HPDE6-E6E7 (cell line): ENCODE results near the gene KATNAL2.

Experiments used
- DNase-seq: peaks from one replicate; pipeline ENCODE4 v3.0.0; 2011; ENCODE audit warnings: missing footprints; ENCODE audit errors: extremely low spot score

Gene KATNAL2, protein sequence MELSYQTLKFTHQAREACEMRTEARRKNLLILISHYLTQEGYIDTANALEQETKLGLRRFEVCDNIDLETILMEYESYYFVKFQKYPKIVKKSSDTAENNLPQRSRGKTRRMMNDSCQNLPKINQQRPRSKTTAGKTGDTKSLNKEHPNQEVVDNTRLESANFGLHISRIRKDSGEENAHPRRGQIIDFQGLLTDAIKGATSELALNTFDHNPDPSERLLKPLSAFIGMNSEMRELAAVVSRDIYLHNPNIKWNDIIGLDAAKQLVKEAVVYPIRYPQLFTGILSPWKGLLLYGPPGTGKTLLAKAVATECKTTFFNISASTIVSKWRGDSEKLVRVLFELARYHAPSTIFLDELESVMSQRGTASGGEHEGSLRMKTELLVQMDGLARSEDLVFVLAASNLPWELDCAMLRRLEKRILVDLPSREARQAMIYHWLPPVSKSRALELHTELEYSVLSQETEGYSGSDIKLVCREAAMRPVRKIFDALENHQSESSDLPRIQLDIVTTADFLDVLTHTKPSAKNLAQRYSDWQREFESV

DNA sequence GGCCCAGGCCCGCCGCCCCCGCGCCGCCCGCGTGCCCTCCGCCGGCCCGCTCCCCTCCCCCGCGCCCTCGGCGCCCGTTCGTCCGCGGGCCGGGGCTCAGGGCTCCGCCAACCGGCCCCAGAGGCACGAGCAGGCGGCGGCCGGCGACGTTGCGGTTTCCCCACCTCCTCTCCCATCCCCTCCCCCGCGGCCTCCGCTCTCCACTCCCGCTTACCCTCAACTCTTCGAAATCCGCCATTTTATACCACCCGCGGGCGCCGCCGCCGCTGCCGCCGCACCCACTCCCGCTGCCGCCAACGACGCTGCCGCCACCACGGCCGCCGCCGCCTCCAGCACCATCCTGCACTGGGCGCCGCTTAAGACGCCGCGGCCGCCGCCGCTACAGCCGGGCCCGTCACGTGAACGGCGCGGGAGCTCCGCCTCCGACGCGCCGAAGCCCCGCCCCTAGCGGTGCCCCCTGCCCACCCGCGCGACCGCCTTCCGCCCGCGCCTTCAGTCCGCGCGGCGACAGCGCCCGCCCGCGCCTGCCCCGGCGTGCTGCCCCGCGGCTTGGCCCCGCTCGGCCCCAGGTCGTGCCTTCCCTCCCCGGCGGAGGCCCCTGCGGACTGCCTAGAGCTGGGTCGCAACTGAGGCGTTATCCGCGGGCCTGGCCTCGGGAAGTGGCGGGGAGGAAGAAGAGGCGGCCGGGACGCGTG is at the start of gene KATNAL2, which contains the start of gene PIAS2:
TSS of gene KATNAL2 (plus strand) at position 495 of the 695 bp plus-strand sequence. CDS start 29,271 bp downstream, outside the sequence.
TSS of gene PIAS2 (minus strand) at position 400 of the 695 bp plus-strand sequence. CDS start at position 238, 162 bp downstream.
- DNase-seq: peak; percentile 32

DNA sequence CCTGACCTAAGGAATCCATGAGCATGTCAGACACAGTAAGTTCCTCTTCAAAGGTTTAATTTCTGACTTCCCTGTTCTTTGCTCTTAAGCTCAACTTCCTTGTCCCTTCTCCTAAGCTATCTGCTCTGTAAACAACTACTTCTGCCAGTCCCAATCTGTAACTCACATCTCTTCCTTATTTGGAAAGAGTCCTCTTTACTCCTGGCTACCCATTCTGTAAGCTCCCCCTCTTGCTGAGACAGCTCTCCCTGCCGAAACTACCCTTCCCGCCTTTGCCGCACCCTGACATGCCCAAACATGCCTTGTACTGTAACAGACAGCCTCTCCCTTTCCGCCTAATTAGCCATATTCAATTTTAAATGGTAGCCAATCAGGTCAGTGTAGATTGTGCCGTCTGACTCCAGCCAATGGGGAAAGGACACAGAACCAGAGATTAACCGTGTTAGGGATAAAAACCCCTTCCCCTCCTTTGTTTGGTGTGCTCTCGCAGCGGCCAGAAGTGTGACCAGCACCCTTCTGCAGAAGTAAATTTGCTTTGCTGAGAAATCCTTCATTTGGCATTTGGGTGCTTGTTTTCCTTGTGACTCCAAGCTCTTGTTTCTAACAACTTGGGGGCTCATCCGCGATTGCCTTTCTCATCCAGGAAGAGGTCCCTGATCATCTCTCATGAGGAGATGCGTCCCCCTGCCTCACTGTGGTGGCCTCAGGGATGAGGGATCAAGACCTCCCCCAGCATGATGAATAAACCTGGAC is 49.1 kb upstream of the KATNAL2 start:
- no peak for DNase-seq

DNA sequence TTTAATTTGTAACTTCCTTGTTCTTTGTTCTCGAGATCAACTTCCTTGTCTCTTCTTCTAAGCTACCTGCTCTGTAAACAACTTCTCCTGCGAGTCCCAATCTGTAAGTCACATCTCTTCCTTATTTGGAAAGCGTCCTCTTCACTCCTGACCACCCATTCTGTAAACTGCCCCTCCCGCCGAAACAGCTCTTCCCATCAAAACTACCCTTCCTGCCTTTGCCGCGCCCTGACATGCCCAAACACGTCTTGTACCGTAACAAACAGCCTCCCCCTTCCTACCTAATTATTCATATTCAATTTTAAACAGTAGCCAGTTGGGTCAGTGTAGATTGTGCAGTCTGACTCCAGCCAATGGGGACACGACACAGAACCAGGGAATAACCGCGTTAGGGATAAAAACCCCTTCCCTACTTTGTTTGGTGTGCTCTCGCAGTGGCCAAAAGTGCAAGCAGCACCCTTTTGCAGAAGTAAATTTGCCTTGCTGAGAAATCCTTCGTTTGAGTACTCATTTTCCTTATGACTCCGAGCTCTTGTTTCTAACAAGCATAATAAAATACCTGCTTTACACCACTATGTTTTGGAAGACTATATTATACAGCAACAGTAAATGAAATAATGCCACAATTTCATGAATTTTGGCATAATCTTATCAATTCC is 39.9 kb upstream of the KATNAL2 start:
- no peak for DNase-seq

DNA sequence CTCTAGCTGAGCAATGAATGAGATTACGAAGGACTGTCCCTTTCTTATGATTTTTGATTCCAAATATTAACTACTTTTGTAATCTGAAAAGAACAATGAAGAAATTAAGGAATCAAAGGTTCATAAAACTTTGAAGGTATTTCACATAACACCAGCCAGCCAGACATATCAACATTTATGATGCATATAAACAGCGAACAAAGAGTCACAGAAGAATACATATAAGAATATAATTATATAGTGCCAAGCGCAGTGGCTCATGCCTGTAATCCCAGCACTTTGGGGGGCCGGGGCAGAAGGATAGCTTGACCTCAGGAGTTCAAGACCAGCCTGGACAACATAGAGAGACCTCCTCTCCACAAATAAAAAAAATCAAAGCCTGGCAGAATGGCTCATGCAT is 34.2 kb upstream of the KATNAL2 start:
- DNase-seq: no peak

DNA sequence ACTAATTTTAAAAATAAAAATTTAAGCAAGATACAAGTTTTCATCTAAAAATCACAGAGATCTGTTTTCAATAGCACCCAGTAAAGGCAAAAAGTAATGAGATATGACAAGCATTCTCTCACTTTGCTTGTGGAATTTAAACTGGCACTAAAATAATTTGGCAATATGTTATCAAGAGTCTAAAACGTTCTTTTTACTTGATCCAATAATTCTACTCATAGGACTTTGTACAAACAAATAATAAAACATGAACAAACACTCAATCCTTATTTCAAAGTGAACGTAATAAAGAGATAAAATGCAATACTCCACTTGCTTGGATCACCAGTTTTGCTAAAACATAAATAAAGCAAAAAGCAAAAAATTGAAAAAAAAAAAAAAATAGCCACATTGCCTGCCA is 30.5 kb upstream of the KATNAL2 start:
- no peak for DNase-seq

DNA sequence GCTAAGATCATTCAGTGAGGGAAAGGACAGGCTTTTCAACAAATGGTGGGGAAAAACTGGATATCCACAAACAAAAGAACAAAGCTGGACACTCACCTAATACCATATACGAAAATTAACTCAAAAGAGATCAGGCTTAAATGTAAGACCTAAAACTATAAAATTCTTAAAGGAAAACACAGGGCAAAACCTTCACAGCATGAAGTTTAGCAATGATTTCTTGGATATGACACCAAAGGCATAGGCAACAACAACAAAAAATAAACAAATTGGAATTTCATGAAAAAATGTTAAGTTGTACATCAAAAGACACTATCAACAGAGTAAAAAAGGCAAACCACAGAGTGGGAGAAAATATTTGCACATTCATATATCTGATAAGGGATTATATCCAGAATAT is 28.4 kb upstream of the KATNAL2 start:
- no peak for DNase-seq

DNA sequence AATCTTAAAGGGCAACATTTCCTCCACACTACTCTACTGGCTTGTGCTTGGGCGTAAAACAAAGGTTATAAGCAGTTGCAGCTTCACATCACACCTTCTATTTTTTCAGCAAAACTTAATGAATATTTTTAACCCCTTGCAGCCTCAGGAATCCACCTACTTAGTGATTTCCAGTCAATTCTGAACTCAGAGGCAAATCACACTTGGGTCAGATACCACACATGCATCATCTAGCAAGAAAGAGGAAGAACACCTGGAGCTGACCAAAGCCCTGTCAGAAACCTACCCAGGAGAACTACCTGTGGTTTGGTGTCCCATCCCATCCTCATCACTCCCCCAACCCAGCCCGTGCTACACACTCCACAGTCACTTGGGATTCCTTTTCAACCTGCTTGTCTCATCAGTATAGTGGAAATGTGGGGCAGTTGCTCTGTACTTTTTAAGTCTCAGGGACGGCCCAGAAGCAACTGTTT is 25.6 kb upstream of the KATNAL2 start:
- no peak for DNase-seq

DNA sequence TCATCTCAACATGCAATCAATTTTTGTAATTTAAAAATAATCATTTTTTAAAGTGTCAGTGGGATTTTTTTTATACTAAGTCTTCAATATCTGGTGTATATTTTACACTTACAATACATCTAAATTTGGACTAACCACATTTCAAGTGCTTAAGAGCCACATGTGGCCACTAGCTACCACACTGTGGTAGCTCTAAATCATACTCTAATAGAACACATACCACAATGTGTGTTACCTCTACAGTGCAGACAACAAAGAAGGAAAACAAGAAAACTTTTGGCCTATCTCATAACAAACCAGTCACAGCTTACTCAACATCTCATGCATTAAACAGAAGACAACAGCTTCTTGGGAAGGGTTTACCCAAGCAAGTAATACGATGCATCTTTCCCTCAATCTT is 24.6 kb upstream of the KATNAL2 start:
- no peak for DNase-seq

DNA sequence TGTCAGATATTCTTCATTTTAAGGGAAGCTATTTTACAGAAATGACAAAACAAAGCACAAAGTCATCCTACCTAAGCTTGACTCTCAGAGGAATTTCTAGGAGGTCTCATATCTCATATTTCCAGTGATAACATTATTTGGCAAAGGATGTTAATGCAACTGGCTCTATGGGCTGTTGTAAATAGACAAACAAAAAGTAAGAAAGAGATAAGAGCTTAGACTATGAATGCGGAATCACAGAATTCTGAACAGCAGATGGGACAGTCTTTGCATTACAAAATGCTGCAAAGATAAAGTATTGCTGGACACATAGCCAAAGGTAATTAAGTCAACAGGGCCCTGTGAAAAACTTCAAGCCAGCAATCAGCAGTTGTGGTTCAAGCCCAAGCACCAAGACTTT is 24.0 kb upstream of the KATNAL2 start:
- no peak for DNase-seq

DNA sequence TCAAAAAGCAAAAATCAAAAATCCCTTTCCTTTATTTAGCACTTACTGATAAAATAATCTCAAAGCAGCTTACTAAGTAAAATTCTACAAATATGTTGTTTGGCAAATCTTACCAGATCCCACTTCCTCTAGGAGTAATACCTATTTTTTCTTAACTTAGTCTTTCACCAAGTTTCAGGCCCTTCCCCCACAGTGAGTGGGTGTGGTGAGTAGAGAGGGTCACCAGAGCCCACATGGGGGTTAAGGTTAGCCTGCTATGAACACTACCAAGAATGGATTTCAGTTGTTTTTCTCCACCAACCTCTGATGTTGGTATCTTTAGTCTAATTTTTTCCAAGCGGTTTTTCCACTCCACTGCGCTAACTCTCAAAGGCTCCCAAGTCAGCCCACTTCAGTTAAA is 23.3 kb upstream of the KATNAL2 start:
- no peak for DNase-seq

DNA sequence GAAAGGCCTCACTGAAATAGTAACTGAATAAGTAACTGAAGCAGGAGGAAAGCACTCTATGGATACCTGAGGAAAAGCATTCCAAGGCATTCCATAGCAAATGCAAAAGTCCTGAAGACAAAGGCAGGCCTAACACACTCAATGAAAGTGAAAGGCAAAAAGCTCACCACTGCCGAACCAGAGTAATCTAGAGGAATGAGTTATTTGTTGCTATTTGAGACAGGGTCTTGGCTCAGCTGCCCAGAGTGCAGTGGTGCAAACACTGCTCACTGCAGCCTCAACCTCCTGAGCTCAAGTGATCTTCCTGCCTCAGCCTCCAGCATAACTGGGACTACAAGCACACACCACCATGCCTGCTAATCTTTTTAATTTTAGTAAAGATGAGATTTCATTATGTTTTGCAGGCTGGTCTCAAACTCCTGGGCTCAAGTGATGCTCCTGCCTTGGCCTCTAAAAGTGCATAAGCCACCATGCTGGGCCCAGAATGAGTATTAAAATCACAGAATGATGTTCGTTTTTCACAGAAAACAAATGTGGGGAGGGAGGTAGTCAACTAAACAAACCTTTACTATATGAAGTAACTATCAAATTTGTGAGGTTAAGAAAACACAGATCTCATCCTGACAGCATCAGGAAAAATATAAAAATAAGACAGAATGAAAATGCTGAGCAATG is 18.0 kb upstream of the KATNAL2 start:
- no peak for DNase-seq

DNA sequence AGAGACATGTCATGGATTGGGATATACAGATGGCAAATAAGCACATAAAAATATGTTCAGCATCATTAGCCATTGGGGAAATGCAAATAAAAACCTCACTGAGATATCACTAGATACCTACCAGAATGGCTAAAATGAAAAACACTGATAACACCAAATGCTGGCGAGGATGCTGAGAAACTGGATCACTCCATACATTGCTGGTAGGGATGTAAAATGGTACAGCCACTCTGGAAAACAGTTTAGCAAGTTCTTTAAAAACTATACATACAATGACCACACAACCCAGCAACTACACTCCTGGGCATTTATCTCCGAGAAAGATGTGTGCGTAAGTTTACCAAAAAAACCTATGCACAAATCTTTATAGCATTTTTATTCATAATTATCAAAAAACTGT is 14.0 kb upstream of the KATNAL2 start:
- DNase-seq: no peak

DNA sequence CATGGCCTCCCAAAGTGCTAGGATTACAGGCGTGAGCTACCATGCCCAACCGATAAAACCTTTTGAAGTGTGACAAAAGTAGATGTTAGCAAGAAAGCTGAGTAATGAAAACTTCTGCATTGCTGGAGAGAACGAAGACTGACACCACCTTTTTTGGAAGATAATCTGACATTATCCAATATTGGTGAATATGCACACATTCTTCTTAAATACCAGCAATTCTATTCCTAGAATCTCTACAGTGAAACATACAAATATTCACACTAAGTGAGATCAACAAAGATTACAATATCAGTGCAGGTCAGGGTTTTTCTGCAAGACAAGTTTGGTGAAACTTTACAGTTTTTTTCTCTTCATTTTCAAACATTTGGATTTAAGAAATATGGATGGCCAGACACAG is 7.9 kb upstream of the KATNAL2 start:
- no peak for DNase-seq

DNA sequence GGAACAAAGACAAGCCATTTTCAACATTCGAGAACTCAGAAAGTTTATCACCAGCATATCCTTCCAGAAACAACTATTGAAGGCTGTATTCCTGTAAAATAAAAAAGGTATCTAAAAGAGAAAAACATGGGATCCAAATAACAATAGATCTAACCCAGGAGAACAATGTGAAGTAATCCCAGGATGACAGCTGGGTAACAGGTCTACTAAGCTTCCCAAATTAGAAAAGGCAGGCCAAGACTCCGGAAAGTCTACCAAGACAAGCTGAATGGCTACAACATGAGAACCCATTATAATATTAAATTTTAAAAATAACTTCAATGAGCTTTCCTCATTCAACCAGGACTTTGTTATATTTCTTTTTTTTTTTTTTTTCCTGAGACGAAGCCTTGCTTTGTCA is 6.5 kb upstream of the KATNAL2 start:
- DNase-seq: no peak

DNA sequence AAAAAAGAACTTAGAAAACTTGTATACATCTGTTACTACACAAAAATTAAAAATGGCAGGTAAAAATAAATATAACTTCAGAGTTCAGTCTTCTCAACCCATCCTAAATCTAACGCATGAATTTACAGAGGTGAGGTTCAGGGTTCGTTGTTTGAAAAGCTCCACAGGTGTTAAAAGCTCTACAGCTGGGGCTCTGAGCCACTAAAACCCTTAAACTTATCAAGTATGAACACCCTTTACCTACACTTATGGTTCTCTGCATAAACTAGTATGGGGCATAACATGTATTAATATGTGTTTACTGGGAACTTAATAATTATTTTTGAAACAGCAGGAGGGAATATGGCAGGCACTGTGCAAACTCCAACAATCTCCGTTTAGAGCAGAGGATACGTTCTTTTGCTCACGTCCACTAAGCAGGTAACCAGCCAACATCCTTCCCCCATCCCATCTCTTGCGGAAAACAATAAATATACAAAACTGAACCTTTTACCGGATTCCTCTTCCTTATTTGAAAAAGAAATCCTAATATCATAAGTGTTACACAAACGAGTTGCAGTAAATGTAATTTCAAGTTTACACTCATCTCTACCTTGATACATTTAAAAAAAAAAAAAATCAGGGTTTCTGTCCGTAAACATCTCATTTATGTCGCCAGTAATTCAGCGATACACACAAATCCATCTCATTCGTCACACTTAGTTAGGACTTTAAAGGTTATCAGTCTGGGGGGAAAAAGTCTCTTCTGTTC is 1.4 kb upstream of the KATNAL2 start:
- no peak for DNase-seq

DNA sequence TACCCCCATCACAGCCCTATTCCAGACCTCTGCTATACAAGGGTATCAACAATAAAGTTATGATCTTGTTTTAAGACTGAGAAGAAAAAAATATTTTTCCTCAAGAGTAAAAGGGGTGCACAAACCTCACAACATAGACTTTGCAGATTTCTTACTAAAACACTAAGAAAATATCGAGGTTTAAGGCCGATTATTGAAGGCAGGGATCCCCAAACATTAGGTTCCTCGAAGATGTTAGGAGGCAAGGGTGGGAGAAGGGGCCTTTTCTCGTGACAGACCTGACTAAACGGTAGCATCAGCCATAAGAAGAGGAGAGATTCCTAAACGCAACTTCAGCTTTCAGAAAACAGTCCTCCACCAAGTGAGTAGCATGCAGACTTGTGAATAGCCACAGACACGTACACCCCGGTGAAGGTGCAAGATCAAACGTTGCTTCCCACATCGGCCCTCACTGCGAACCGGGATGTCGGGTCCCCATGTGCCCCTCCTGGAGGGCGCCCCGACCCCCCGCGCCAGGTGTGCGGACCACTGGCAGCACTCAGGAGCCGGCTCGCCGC is 773 bp upstream of the KATNAL2 start:
- peak; percentile 19 for DNase-seq

DNA sequence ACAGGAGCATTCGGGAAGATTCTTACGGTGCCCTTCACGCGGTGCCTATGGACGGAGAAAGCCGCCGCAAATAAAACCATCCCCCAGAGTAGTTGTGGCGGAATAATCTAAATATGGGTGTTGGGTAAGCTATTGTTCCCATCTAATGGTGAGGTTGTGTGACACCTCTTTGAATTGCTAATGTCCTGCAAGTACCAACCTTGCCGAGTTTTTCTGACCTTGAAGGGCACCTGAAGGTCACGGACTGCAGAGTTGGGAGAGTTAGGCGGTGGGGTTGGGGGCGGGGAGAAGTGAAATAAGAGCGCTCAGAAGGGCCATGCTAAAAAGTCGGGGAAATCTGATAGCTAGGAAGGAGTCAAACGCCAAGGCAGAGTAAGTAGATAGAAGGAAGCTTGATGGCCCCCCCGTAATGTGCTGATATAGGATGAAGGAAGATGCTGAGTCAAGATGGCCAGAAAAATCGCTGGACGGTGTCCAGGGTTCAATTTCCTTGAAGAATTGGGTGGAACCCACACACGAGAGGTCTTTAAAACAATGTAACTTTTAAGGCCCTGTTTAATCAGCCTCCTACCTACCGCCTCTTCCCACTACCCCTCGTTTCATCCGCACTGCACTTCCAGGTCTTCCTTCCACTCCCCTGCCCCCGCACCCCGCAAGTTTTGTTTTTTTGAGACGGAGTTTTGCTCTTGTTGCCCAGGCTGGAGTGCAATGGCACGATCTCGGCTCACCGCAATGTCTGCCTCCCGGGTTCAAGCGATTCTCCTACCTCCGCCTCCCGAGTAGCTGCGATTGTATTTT is 600 bp downstream of the KATNAL2 start:
- peak; percentile 21 for DNase-seq

DNA sequence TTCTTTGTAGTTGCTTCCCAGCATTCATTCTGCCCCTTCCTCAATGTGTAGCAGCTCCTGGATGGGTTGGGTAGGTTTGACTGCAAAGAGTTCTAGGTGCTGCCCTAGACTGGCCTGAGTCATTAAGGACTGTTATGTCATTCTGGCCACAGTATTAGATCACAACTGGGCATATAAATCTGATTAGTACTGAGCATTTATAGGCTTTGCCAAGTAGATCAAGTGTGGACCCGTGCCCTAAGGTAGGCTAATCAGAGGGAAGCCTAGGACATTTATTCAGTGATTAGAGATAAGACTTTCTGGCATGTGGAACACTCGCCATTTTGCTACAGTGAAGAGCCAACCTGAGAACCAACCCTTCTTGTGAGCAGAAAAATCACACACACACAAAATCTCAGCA is 2.7 kb downstream of the KATNAL2 start:
- no peak for DNase-seq

DNA sequence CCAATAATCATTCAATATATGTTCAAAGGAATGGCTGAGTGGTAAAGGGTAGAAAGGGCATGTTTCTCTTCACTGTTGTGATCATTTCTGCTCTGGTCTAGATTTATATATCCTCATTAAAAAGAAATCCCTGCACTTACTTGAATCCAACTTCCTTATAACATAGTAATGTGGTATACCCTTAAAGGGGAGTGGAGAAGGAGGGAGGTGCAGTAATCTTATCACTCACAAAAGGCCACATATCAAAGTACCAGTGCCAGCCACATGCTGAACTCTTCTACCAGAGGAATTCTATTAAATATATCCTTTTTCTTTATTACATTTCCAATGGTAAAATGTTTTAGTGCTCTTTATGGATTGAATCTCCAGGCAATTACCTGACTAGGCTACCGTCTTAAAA is 3.3 kb downstream of the KATNAL2 start:
- no peak for DNase-seq
